H1 (cell line): ENCODE measurements around the gene MACF1. TPM values are rescaled to one million over a fixed set of nuclear protein-coding genes. Genes with fewer than 3 reads are reported as not detected.

Source experiments
- PHF8 ChIP-seq: fragments of 200-600 bp; sonication (generic); conservative IDR thresholded peaks from 2 replicates; pipeline ENCODE4 v1.7.1; 2012; ENCODE audit warnings: low read depth, mild to moderate bottlenecking, inconsistent platforms, low read length, moderate library complexity
- SRF ChIP-seq: IDR thresholded peaks from 2 replicates; pipeline ENCODE4 v1.6.1; 2011; ENCODE audit warnings: mild to moderate bottlenecking, low read depth, low read length, moderate library complexity
- polyA plus RNA-seq, 7 experiments: library from polyadenylated mRNA; depleted of rRNA in 3 of 7; stranded (reverse) in 5 of 7; unstranded in 2 of 7; fragments of >200 nt in 5 of 7; fragments of 200-250 nt in 2 of 7; gene quantifications; 1 replicate in 5 of 7; 2 replicates in 1 of 7; 4 replicates in 1 of 7; pipeline versions ENCODE4 v1.2.1 to v1.2.3, GENCODE V29; 2011 to 2013; ENCODE audit warnings: missing spikeins in 2 of 7, mixed read lengths in 2 of 7
- total RNA-seq: library from RNA; stranded (reverse); fragmentation: NEBNext Ultra II Directional; extraction: Animal tissue kit (Norgen Biotek cat#: 25700); gene quantifications from 2 replicates; pipeline ENCODE4 v1.2.1, GENCODE V29; 2021

Gene MACF1
- total and polyA plus RNA-seq, 2 of the 8 experiments (the other 6 are each of a cell fraction or from before 2014, with no cell fraction given) = 59.8 to 285 TPM

- TF ChIP-seq PHF8 (no peak), SRF (no peak)
- TF ChIP-seq, all 59 proteins: peak for 0
Measured at GRCh38 chr1:39416609-39417008, 212.1 kb downstream of the MACF1 start (continued).
